GM19372 (cell line): Measurements from ENCODE around the gene CENPB.

Source experiments
- ATAC-seq: cut with Tn5 transposase; IDR thresholded peaks from one replicate; pipeline ENCODE4 v1.9.1; 2021; ENCODE audit warnings: mild to moderate bottlenecking, low read depth, moderate library complexity; ENCODE audit not compliant: unreplicated experiment

The CENPB gene

DNA sequence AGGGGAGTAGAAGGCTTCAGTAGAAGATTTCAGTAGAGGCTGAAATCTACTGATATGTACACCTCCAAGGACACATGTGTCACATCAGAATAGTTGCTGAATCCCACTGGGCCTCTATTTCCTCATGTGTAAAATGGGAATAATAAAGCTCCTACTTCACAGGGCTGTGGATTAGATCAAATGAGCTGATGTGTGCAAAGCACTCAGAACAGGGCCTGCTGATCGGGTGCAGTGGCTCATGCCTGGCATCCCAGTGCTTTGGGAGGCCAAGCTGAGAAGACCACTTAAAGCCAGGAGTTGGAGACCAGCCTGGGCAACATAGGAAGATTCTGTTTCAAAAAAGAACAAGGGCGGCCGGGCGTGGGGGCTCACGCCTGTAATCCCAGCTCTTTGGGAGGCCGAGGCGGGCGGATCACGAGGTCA, 25.7 kb upstream of the CENPB start:
- no peak for ATAC-seq

DNA sequence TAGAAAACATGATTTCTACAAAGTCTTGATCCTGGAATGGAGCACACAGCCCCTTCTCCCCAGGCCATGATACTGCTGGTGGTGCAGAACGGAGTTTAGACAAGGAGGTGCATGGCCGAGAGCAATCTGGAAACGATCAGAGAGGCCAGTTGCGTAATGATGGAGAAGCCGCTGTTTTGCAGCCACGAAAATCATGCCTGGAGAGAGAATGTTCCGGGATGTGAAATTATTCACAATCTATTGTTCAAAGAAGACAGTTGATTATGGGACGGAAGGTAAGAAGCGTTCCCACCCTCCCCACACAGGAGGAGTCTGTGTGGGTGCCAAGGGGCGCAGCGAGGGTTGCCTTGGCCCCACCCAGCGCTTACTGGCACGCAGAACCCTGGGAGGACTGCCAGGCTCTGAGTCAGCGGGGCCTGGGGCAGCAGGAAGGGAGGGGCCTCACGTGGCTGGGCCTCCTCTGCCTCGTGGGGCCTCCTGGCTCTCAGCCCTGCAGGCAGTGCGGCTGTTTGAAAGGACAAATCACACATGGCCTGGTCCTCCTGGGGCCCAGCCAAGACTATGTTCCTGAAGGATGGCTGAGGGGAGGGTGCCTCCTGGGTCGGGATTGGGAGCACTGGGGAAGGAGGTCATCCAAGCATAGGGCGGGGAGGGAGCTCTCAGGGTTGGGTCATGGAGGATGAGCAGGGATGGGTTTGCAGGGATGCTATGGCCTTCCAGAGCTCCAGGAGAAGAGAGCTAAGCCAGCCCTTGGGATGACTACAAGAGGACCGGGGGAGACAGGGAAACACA, 25.1 kb upstream of the CENPB start:
- no peak for ATAC-seq

DNA sequence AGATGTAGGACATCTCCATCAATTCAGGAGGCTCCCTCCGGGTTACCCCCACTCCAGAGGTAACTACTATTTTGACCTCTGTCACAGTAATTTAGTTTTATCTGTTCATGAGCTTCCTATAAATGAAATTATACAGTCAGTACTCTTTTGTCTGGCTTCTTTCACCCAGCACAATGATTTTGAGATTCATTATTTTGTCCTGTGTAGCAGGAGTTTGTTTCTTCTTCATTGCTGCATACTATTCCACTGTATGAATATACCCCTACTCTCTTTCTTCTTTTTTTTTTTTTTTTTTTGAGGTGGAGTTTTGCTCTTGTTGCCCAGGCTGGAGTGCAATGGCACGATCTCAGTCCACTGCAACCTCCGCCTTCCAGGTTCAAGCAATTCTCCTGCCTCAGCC, 22.0 kb upstream of the CENPB start:
- ATAC-seq: no peak

DNA sequence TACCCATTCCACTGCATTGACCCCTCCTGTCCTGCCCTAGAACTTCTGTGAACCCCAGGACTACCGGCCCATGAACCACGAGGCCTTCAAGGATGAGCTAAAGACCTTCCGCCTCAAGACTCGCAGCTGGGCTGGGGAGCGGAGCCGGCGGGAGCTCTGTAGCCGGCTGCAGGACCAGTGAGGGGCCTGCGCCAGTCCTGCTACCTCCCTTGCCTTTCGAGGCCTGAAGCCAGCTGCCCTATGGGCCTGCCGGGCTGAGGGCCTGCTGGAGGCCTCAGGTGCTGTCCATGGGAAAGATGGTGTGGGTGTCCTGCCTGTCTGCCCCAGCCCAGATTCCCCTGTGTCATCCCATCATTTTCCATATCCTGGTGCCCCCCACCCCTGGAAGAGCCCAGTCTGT, 18.2 kb upstream of the CENPB start:
- no peak for ATAC-seq

DNA sequence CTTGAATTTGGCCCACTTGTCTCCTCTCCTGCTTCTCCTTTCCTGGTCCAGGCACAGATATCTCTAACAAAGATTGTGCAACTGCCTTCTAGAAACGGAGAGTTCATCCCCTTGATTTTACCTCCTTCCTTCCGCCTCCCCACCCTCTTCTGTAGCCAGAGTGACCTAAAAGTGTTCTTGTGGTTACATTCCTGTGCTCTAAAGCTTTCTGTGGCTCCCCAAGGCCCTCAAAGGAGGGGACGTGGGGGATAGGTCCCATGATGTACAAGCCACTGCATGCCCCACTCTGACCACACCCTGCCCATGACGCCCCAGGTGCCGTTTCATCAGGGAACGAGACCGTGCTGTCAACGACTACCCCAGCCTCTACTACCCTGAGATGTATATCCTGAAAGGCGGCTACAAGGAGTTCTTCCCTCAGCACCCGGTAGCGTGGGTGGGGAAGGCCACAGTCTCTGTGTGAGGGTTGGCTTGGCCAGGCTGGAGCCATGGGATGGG, 17.8 kb upstream of the CENPB start:
- ATAC-seq: no peak

DNA sequence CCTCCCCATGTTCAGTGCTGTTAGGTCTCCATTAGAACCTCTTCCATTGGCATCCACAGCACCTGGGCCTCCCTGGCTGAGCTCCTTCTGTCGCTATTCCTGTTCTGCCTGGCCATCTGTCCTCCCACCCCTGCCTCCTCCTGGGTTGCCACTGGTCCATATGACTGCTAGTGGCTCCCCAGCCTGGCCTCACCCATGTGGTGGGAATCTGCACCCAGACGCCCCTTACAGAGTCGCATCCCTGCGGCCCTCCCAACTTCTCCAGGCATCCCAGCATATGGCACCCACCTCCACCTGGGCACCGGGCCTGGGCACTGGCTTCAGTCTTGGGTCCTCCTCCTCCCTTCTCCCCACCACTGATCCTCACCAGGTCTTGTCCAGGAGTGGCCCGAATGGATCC, 17.3 kb upstream of the CENPB start:
- ATAC-seq: no peak

DNA sequence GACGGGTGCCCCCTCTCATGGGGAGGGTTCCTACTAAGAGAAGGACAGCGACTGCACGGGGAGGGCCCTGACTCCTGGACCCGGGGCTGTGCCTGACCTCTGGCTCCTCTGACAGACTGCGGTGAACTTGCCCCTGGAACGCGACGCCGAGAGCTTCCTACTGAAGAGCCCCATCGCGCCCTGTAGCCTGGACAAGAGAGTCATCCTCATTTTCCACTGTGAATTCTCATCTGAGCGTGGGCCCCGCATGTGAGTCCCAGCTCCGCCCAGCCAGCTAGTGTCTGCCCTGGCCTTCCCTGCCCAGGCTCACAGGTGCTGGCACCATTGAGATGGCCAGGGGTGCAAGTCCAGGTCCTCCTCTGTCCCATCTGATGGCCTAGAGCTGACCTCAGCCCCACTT, 16.7 kb upstream of the CENPB start:
- no peak for ATAC-seq

DNA sequence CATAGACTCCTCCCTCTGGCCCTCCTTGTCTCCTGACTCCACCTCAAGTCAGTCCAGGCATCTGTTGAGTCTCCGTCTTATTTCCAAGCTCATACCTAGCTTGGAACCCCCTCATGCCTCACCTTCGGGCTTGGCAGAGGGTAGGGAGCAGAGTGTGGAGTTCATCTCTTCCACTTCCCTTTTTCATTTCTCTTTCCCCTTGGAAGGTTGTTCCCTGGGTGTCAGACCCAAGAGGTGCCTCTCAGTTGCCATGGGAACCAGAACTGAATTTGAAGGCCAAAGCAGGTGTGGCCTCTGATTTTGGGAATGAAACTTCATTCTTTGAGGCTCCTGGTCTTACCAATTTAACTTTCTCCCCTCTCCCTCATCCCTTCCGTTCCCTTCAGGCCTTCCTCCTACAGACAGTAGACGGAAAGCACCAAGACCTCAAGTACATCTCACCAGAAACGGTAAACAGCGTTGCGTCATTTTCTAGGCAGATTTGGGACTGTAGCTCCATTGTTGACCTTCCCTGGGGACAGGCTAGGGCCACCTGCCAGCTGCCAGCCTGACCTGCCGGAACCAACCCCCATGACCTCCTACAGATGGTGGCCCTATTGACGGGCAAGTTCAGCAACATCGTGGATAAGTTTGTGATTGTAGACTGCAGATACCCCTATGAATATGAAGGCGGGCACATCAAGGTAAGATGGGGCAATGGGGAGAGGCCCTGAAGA, 16.1 kb upstream of the CENPB start:
- ATAC-seq: no peak

DNA sequence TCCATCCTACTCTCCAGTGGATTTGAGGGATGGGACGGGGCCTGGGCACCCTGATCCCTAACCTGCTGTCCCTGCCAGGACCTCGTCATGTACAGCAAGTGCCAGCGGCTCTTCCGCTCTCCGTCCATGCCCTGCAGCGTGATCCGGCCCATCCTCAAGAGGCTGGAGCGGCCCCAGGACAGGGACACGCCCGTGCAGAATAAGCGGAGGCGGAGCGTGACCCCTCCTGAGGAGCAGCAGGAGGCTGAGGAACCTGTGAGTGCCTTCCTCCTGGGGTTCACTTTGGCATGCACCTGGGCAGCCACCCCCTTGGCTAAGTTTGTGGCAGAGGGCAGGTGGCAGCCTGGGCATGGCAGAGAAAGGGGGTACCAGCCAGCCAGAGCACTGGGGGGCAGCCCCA, 15.3 kb upstream of the CENPB start:
- ATAC-seq: no peak

DNA sequence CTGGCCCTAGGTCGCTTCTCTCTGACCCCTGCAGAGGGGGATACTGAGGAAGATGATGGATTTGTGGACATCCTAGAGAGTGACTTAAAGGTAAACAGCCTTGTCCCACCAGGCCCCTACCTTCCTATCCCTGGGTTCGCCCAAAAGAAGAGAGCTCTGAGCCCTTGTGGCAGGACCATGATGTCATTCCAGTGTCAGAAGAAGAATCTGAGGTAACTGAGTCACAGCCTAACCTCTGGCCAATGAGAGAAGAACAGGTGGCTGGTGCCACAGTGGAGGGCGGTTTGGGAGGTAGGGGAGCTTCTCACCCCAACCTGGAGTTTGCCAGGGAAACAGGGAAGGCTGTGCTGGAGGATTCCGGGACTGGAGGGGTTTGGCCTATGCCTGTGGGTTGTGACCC, 14.8 kb upstream of the CENPB start:
- ATAC-seq: no peak

DNA sequence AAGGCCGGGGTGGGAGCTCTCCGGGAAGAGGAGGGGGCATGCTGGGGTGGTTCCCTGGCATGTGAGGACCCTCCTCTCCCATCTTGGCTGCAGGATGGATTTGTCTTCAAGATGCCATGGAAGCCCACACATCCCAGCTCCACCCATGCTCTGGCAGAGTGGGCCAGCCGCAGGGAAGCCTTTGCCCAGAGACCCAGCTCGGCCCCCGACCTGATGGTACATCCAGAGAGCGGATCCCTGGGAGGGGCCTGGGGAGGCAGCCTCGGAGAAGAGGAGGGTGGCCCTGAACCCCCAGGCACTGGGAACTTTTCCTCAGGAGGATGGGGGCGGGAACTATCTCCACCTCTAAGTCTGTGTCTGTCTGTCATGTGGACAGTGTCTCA, 14.3 kb upstream of the CENPB start:
- no peak for ATAC-seq

DNA sequence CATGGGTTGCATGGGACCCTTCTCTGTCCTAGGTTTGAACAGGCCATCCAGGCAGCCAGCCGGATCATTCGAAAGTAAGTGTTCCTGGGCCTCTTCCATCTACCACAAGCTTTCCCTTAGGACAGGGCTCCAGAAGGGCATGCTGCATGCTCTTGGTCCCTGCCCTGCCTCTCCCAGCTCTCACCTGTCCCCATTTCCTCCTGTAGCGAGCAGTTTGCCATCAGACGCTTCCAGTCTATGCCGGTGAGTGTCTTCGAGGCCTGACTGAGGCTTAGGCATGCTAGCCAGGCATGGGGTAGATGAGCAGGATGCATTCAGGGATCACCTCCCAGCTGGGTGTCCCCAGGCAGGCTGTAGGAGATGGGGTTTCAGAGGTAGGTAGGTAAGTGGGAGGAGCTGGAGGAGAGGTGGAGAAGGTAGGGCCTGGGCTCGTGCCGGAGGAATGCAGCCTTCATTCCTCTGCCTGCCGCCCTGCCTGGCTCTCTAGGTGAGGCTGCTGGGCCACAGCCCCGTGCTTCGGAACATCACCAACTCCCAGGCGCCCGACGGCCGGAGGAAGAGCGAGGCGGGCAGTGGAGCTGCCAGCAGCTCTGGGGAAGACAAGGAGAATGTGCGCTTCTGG, 13.8 kb upstream of the CENPB start:
- ATAC-seq: no peak

DNA sequence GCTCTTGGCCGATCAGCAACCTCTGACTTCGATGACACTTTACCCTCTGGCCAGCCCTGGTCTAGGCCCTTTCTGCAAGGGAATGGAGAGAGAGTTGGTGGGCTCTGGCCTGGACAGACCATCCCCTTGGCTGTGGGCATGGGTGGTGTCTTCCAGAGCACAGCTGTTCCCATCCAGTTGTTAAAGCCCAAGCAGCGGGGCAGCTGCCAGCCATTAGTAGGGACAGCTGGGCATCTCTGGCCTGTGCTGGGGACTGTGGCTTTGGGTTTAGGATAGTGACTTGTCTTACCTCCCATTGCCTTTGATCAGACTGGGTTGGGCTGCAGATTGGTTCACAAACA, 12.3 kb upstream of the CENPB start:
- ATAC-seq: no peak

DNA sequence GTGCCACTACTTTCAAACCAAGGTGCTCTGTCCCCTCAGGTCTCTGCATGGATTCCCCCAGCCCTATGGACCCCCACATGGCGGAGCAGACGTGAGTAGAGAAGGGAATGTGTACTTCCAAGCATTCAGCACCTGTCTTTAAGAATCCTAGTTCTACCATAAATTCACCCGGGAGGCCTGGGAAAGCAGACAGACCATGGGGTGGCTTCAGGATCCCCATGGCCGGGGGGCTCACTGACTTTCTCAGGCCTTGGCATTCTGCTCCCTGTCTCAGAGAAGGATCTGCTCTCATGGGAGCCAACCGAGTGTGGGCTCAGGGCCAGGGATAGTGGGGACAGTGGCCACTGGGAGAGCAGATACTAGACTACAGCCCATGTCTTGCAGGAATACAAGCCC, 11.8 kb upstream of the CENPB start:
- no peak for ATAC-seq

DNA sequence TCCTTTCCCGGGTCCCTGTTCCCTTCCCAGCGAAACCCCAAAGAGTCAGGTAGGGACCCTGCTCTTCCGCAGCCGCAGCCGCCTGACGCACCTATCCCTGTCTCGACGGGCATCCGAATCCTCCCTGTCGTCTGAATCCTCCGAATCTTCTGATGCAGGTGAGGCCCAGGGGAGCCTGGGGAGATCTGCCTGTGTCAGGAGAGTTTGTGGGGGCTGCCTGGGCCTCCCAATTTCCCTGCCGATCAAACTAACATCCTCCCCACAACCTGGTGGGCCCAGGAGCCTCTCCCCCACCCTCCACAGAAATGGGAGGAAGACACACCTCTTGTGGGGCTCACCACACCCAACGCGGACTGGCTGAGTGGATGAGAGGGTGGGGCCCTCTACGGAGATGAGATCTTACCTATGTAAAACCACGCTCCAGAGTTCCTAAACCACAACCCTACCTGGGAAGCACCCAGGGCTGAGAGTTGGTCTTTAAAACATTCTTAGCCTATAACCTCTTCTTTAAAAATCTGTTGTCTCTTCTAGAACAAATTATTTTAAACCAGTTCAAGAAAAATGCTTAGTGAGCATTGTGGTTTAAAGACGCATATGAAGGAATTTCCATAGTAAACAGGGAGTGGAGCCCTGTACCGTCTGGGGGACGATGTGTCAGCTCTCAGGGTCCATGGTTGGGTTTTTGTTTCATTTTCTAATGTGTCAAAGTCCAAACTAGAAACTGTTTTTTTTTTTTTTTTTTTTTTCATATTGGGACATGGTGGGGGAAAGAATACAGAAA, 11.2 kb upstream of the CENPB start:
- ATAC-seq: no peak

DNA sequence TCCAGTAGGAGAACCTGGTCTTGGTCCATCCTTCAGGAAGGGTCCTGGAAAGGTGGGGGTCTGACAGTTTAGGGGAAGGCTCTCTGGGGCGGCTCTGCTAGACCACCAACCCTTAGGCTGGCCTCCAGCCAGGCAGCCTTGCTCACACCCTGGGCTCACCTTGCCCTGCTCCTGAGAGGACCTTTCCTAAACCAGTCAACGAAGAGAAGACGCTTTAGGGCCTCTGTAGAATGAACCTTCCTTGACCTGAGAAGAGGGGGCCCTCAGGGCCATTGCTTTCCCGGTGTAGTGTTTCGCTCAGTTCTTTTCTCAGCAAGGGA, 10.6 kb upstream of the CENPB start:
- no peak for ATAC-seq

DNA sequence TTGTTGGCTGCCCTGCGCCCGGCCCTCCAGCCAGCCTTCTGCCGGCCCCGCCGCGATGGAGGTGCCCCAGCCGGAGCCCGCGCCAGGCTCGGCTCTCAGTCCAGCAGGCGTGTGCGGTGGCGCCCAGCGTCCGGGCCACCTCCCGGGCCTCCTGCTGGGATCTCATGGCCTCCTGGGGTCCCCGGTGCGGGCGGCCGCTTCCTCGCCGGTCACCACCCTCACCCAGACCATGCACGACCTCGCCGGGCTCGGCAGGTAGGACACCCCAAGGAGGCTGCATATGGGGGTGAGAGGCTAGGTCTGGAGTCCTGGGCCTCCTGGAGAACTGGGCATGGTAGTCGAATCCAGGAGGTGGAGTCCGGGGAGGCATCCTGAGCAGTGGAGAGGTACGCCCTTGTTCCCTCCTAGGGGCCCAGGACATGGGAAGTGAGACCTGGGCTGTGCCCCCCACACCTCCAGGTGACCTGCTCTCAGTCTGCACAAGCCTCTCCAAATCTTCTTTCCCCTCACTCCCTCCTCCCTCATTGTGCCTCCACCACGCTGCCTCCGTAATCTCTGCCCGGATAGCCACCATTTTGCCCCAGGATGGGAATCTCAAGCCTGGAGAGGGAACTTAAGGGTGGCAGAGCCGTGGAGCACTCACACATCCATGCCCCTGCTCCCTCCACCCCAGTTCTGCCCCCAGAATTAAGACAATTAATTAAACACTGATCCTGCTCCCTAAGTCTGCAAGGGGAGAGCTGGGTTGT, 10.1 kb upstream of the CENPB start:
- ATAC-seq: no peak

DNA sequence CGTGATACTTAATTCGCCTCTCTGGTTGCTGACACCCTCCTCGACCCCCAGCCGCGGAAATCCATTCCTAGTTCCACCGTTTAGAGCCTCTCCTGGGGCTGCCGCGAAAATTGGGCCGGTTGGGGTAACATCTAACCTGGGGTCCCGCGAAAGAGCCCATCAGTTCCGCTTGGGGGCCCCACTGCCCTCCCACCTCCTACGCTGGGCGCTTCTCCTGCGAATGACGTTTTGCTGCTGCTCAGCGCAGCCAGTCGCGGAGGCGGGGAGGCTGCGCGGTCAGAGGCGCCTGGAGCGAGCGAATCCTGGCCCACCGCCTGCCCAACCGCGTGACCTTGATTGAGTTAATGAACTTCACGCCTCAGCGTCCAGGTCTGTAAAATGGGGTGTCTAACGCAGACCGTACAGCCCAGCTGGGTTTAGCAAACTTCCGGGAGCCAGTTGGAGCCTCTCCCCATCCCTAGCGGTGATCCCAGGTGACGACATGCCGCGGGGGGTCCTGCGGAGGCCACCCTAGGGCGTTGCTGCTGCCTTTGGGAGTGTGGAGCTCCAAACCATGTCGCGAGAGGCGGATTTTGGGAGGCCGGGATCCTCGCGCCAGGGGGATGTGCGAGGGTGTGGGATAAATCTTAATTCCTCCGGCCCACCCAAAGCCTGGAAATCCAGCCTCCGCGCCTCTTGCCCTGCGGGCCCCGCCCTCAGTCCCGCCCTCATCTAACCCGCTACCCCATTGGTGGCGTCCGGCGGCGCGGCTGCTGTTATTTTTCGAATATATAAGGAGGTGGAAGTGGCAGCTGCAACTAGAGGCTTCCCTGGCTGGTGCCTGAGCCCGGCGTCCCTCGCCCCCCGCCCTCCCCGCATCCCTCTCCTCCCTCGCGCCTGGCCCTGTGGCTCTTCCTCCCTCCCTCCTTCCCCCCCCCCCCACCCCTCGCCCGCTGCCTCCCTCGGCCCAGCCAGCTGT, 9.2 kb upstream of the CENPB start, which contains the start of gene CDC25B:
Gene CDC25B, plus strand, starts transcription at position 800 of the 958 bp plus-strand sequence. CDS start 222 bp downstream, outside the sequence.
- ATAC-seq: peak; percentile 71
